Esophagus squamous epithelium (tissue), 4 donors: ENCODE results near the gene ABCA9.
"Not testable (repeated sequence)": the region's sequence is repeated elsewhere in the genome, so short reads cannot be mapped to it uniquely, and the experiment has no call there.

Experiments
- POLR2A ChIP-seq, 4 donors: fragments of 450-650 bp; IDR thresholded peaks; one replicate each; pipeline ENCODE4 v1.6.1; 2017; ENCODE audit warnings: antibody characterized with exemption in 4 of 4, mild to moderate bottlenecking in 4 of 4, moderate library complexity in 3 of 4
- TF ChIP-seq, protein P1 (sequence below), 6 experiments: fragments of 450-650 bp in 4 of 6; fragments of 200-600 bp in 2 of 6; sonication (generic) in 2 of 6; IDR thresholded peaks; one replicate each; pipeline ENCODE4 v1.5.1; 2016 to 2019; ENCODE audit warnings: antibody characterized with exemption in 6 of 6, mild to moderate bottlenecking in 4 of 6, moderate library complexity in 4 of 6

DNA sequence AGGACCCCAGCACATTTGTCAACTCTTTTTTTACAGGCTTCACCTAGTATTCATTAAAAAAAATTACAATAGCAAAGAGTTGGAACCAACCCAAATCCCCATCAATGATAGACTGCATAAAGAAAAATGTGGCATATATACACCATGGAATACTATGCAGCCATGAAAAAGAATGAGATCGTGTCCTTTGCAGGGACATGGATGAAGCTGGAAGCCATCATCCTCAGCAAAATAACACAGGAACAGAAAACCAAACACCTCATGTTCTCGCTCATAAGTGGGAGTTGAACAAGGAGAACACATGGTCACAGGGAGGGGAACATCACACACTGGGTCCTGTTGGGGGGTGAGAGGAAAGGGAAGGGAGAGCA lies 116.9 kb downstream of the ABCA9 start:
- TF ChIP-seq, protein P1, sequence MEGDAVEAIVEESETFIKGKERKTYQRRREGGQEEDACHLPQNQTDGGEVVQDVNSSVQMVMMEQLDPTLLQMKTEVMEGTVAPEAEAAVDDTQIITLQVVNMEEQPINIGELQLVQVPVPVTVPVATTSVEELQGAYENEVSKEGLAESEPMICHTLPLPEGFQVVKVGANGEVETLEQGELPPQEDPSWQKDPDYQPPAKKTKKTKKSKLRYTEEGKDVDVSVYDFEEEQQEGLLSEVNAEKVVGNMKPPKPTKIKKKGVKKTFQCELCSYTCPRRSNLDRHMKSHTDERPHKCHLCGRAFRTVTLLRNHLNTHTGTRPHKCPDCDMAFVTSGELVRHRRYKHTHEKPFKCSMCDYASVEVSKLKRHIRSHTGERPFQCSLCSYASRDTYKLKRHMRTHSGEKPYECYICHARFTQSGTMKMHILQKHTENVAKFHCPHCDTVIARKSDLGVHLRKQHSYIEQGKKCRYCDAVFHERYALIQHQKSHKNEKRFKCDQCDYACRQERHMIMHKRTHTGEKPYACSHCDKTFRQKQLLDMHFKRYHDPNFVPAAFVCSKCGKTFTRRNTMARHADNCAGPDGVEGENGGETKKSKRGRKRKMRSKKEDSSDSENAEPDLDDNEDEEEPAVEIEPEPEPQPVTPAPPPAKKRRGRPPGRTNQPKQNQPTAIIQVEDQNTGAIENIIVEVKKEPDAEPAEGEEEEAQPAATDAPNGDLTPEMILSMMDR (IDR thresholded peaks at IDR 0.05) = not testable (repeated sequence)
- TF ChIP-seq POLR2A (IDR thresholded peaks at IDR 0.05) = not testable (repeated sequence)
